ENCODE measurements around the gene COPE.

COPE gene

DNA sequence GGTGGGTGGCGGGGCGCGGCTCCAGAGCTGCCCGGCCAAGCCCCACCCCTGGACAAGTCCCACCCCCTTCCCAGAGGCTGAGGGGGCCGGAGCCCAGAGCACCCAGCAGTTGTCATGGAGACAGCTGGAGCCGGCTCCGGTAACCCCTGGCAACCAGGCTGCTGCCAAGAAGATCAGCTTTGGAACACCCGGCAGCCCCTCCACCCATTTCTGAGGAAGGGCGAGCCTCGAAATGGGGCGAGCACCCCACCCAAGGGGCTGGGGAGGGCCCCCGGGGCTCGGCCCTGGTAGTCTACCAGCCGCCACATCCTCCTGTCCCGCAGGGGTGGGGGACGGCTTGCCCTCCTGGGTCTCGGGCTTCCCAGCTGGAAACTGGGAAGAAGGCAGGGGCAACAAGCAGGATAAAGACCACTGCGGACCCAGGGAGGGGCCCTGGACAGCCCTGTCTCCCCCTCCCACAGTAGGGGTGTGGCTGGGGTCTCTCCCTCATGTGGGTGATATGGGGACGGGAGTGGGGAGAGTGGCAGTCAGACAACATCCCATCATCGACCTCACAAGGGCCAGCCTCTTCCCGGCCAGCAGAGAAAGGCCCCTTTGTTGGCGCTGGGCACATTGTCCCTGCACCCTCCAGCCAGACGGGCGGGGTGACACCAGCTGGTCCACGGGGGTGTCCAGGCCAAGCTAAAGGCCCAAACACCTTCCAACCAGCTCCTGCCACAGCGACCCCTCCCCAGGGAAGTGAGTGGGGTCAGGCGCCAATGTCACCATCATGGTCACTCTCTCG lies 24.7 kb downstream of the COPE start:
- DNase-seq (ENCODE audit: low read depth) = no peak

DNA sequence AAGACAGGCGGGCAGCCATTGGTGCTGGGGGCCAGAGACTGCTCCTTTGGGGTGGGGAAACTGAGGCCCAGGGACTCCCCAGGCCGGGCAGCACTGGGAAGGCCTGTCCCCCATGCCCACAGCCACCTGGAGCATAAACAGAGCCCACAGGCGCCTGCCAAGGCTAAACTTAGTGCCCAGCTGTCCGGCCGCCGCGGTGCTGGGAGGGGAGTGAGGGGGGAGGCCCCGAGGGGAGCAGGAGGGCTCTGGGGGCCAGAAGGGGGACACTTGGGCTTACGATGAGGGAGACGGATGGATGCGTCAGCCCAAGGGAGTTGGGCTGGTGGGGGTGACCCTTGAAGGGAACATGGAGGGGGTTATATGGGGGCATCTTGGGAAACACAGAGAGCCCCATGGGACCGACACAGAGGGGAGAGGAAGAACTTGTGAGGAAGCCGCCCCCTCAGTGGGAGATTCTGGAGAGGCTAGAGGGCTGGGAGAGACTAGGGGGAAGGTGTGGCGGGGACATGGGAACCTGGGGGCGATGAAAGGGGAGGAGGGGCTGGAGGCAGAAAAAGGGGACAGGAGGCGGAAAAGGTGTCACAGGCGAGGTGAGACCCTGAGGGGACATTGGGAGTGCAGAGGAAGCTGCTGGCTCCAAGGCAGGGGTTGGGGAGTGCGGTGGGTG lies 25.5 kb downstream of the COPE start:
- no peak for DNase-seq (ENCODE audit: low read depth)

GRCh38 chr19:18889949-18890745 lies 29.0 kb downstream of the COPE start:
- DNase-seq (ENCODE audit: low read depth) = no peak

DNA sequence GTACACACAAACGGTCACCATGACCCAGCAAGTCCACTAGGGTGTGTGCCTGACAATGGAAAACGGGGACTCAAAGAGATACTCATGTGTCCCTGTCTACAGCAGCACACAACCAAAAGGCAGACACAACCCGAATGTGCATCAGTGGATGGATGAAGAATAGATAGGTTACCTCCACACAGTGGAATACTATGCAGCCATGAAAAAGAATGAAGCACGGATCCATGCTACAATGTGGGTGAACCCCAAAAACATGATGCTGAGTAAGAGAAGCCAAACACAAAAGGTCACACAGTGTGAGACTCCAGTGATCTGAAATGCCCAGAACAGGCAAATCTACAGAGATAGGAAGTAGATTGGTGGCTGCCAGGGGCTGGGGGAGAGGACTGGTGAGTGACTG lies 32.2 kb downstream of the COPE start:
- no peak for DNase-seq (ENCODE audit: low read depth)

GRCh38 chr19:18883526-18884304 lies 35.5 kb downstream of the COPE start:
- no peak for DNase-seq (ENCODE audit: low read depth)

- no peak for DNase-seq (ENCODE audit: low read depth)
These were observed 37.7 kb downstream of the COPE start for GRCh38 chr19:18881491-18881890.

GRCh38 chr19:18879579-18880373 lies 39.4 kb downstream of the COPE start:
- DNase-seq (ENCODE audit: low read depth) = no peak

- DNase-seq (ENCODE audit: low read depth) = no peak
These were observed 40.2 kb downstream of the COPE start for GRCh38 chr19:18878858-18879578.

GRCh38 chr19:18878058-18878797 lies 41.0 kb downstream of the COPE start:
- no peak for DNase-seq (ENCODE audit: low read depth)

GRCh38 chr19:18876865-18877264 lies 42.3 kb downstream of the COPE start:
- DNase-seq (ENCODE audit: low read depth) = no peak

DNA sequence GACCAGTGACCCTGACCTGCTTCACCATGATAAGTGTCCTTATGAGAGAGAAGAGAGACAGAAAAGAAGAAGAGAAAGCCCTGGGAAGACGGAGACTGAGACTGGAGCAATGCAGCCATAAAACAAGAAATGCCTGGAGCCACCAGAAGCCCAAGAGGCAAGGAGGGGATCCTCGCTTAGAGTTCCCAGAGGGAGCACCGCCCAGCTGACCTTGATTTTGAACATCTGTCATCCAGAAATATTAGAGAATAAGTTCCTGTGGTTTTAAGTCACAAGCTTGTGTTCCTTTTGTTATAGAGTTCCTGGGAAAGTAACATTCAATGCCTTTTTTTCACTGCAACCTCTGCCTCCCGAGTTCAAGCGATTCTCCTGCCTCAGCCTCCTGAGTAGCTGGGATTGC lies 43.5 kb downstream of the COPE start:
- DNase-seq (ENCODE audit: low read depth) = no peak

DNA sequence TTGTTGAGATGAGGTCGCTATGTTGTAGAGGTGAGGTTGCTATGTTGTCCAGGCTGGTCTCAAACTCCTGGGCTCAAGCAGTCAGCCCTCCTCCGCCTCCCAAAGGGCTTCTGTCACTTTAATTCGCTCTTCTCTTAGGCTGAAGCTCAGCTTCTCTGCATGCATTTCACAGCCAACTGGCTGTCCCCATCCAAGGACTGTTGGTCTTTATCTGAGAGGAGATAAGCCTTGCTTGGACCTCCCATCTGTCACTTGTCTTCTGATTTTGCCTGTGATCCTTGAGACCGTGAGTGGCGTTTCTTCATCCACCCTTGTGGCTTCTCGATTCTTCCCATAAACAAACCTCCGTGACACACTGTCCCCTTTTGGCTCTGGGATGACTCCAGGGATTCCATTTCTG lies 47.6 kb downstream of the COPE start:
- DNase-seq (ENCODE audit: low read depth) = no peak

DNA sequence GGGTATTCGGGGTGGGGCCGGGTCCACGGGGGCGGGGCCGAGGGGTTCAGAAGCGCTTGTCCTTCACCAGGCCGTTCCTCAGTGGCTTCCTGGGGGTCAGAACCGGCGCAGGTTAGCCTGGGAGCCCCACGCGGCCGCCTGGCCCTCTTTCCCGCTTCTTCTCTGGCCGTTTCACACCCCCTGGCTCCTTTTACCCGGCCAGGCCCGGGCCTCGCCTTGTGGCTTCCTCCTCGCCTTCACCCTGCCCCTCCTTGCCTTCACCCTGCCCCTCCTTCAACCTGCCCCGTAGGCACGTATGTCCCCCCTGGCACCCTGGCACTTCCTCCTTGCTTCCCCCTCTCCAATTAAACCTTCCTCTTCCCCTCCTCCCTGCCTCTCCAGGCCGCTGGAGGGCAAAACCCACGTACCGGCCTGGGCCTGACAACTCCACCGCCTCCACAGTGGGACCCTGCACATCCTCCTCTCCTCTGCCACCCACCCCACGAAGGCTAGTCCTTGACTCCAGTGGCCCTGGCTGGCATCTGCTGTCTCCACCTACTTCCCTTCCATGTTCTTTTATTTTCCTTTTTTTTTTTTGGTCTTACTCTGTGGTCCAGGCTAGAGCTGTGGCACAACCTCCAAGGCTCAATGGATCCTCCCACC lies 48.5 kb downstream of the COPE start:
- no peak for DNase-seq (ENCODE audit: low read depth)

DNA sequence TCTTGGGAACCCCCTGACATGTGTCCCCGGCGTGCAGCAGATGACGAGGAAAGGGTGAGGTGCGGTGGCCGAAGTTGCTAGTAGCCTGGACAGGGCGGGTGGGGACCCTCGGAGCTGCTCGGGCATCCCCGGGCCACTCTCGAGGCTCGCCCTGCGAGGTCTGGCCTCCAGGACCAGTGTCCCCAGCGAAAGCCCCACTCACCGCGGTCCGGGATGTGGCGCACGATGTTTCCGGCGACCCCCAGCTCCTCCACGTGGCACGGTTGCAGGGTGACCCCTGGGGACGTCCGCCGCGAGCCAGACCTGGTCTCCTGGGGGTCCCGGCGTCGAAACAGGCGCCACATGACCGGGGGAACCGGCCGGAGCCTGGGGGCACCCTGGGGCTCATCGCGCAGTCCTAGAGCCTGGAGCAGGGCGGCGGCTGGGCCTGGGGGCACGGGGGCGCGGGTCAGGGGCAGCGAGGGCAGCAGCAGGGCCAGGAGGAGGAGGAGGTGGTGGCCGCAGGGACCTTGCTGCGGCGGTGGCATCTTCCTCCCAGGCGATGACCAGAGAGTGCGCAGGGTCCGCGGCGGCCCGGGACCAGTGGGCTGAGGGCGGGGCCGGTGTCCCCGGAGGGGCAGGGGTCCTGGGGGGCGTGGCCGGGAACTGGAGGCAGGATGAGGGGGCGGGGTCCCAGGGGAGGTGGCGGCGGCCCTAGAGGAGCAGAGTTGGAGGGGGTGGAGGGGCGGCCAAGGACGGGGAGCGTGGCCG lies 49.2 kb downstream of the COPE start:
- DNase-seq (ENCODE audit: low read depth) = no peak

- DNase-seq (ENCODE audit: low read depth) = no peak
These were observed 50.1 kb downstream of the COPE start for GRCh38 chr19:18869023-18869618.

GRCh38 chr19:18868380-18869022 lies 50.7 kb downstream of the COPE start:
- DNase-seq (ENCODE audit: low read depth) = no peak

DNA sequence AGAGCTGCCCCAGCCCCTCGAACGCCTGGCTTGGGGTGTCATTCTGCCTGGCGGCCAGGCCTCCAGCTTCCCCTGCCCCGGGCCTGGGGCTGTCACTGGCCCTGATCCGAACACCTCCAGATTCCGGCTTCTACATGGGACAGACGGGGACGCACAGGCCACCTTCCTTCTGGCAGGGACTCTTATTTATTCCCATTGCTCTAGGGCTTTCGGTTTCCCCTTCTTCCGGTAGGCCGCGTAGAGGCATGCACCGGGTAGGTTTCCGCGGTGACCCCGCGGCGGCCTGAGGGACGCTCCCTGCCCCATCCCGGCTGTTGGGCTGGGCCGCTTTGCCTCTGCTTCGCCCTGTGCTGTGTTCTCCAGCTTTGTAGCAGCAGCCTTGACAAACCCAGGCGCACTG lies 51.4 kb downstream of the COPE start:
- no peak for DNase-seq (ENCODE audit: low read depth)

GRCh38 chr19:18867199-18867598 lies 52.0 kb downstream of the COPE start:
- no peak for DNase-seq (ENCODE audit: low read depth)
